Activated naive CD4-positive, alpha-beta T cell treated with anti-CD3 and anti-CD28 coated beads, Interleukin-2, amount 10 ng/mL, durations not matched to agents 7 days and 5 days (primary cell): Measurements from ENCODE around the gene CXCL12.

Experiments
- CTCF ChIA-PET: fragments of 350-600 bp; sonication (Branson Sonifier 250); formaldehyde crosslinking; loops from one replicate; lab custom pipeline; 2021; ENCODE audit warnings: antibody characterized with exemption; lab: Charles Lee
- DNase-seq: peaks from one replicate; pipeline ENCODE4 v3.0.0-alpha.2; 2020
- H3K27ac Mint-ChIP-seq: one replicate; pipeline ENCODE4 v1.8.0; 2021; ENCODE audit warnings: mild to moderate bottlenecking, moderate library complexity, mixed read lengths
- H3K27me3 Mint-ChIP-seq: one replicate; pipeline ENCODE4 v1.8.0; 2021; ENCODE audit warnings: mild to moderate bottlenecking, mixed read lengths
- H3K36me3 Mint-ChIP-seq: one replicate; pipeline ENCODE4 v1.8.0; 2021; ENCODE audit warnings: mixed read lengths
- H3K4me1 Mint-ChIP-seq: one replicate; pipeline ENCODE4 v1.8.0; 2021; ENCODE audit warnings: mixed read lengths
- H3K4me3 Mint-ChIP-seq: one replicate; pipeline ENCODE4 v1.8.0; 2021; ENCODE audit warnings: mild to moderate bottlenecking, moderate library complexity, mixed read lengths
- H3K9me3 Mint-ChIP-seq: one replicate; pipeline ENCODE4 v1.8.0; 2021; ENCODE audit warnings: mixed read lengths

The CXCL12 gene

GRCh38 chr10:44334621-44335184 lies 50.2 kb downstream of the CXCL12 start:
- Mint-ChIP-seq H3K27ac (no peak overlapping the region), H3K4me3 (no peak overlapping the region), H3K9me3 (no peaks in the 10 kb centered on the region), H3K36me3 (no peaks in the 10 kb centered on the region), H3K4me1 (no peaks in the 10 kb centered on the region), H3K27me3 (peaks cover 4% of the 10 kb centered on the region)
- DNase-seq: no peak
- CTCF ChIA-PET: no interaction called here

- H3K27ac Mint-ChIP-seq: no peak overlapping the region
- CTCF ChIA-PET: no interaction called here
- no peak overlapping the region for H3K4me3 Mint-ChIP-seq
- no peak for DNase-seq
- H3K4me1 Mint-ChIP-seq: no peaks in the 10 kb centered on the region
- no peaks in the 10 kb centered on the region for H3K36me3 Mint-ChIP-seq
- peaks cover 4% of the 10 kb centered on the region for H3K27me3 Mint-ChIP-seq
- H3K9me3 Mint-ChIP-seq: no peaks in the 10 kb centered on the region
Measured at GRCh38 chr10:44334091-44334490, 50.8 kb downstream of the CXCL12 start.

- no peak for DNase-seq
- CTCF ChIA-PET: no interaction called here
- Mint-ChIP-seq H3K9me3 (no peaks in the 10 kb centered on the region), H3K4me1 (no peaks in the 10 kb centered on the region), H3K27ac (no peak overlapping the region), H3K27me3 (peaks cover 4% of the 10 kb centered on the region), H3K4me3 (no peak overlapping the region), H3K36me3 (no peaks in the 10 kb centered on the region)
Measured at GRCh38 chr10:44333511-44333910, 51.4 kb downstream of the CXCL12 start.

- CTCF ChIA-PET: no interaction called here
- H3K36me3 Mint-ChIP-seq: no peaks in the 10 kb centered on the region
- DNase-seq: no peak
- peaks cover under 1% of the 10 kb centered on the region for H3K27me3 Mint-ChIP-seq
- no peak overlapping the region for H3K27ac Mint-ChIP-seq
- no peak overlapping the region for H3K4me3 Mint-ChIP-seq
- H3K4me1 Mint-ChIP-seq: no peaks in the 10 kb centered on the region
- no peaks in the 10 kb centered on the region for H3K9me3 Mint-ChIP-seq
Measured at GRCh38 chr10:44332465-44332864, 52.4 kb downstream of the CXCL12 start.

- Mint-ChIP-seq H3K9me3 (no peaks in the 10 kb centered on the region), H3K36me3 (no peaks in the 10 kb centered on the region), H3K27ac (no peak overlapping the region), H3K4me3 (no peak overlapping the region), H3K27me3 (no peaks in the 10 kb centered on the region), H3K4me1 (no peaks in the 10 kb centered on the region)
- no peak for DNase-seq
- CTCF ChIA-PET: no interaction called here
Measured at GRCh38 chr10:44330431-44330830, 54.5 kb downstream of the CXCL12 start.

- H3K27ac Mint-ChIP-seq: no peak overlapping the region
- no peaks in the 10 kb centered on the region for H3K4me1 Mint-ChIP-seq
- H3K4me3 Mint-ChIP-seq: no peak overlapping the region
- peaks cover 4% of the 10 kb centered on the region for H3K27me3 Mint-ChIP-seq
- CTCF ChIA-PET: no interaction called here
- H3K36me3 Mint-ChIP-seq: no peaks in the 10 kb centered on the region
- no peak for DNase-seq
- no peaks in the 10 kb centered on the region for H3K9me3 Mint-ChIP-seq
Measured at GRCh38 chr10:44327461-44327860, 57.4 kb downstream of the CXCL12 start.
